HepG2 (cell line): ENCODE results near the gene HYAL1. TPM values are rescaled to one million over a fixed set of nuclear protein-coding genes. Genes with fewer than 3 reads are reported as not detected.
A peak's percentile ranks its signal among the peaks of the same experiment; 100 is the strongest.

ENCODE experiments used
- AHDC1 ChIP-seq: sonication (generic); formaldehyde crosslinking; IDR thresholded peaks from 2 replicates; pipeline ENCODE4 v1.5.1; 2020; ENCODE audit warnings: mild to moderate bottlenecking, missing genetic modification reagents, borderline replicate concordance
- GATAD1 ChIP-seq: IDR thresholded peaks from 2 replicates; pipeline ENCODE4 v1.6.1; 2016; ENCODE audit warnings: missing genetic modification reagents, missing compliant biosample characterization
- HCFC1 ChIP-seq: fragments of 150-350 bp; IDR thresholded peaks from 2 replicates; pipeline ENCODE4 v1.6.1; 2014; ENCODE audit warnings: low read depth, low read length
- HMGXB4 ChIP-seq, 2 experiments: sonication (generic) in 1 of 2; formaldehyde crosslinking in 1 of 2; IDR thresholded peaks; 2 replicates each; pipeline versions ENCODE4 v1.4.0 to v1.6.1; 2018 to 2020; ENCODE audit warnings: missing genetic modification reagents in 2 of 2, borderline replicate concordance in 1 of 2, low read depth in 1 of 2, mild to moderate bottlenecking in 1 of 2, missing biosample characterization in 1 of 2
- HOXA7 ChIP-seq: sonication (generic); formaldehyde crosslinking; IDR thresholded peaks from 2 replicates; pipeline ENCODE4 v1.8.1; 2022; ENCODE audit warnings: mild to moderate bottlenecking, missing genetic modification reagents, moderate library complexity
- KLF15 ChIP-seq: sonication (generic); formaldehyde crosslinking; IDR thresholded peaks from 2 replicates; pipeline ENCODE4 v1.8.1; 2023; ENCODE audit warnings: borderline replicate concordance, mild to moderate bottlenecking, inconsistent platforms, missing genetic modification reagents, mixed read lengths
- MXD4 ChIP-seq: IDR thresholded peaks from 2 replicates; pipeline ENCODE4 v1.6.1; 2016; ENCODE audit warnings: mild to moderate bottlenecking, missing biosample characterization, missing genetic modification reagents
- MYC ChIP-seq: sonication (generic); formaldehyde crosslinking; IDR thresholded peaks from 2 replicates; pipeline ENCODE4 v1.9.0; 2021; ENCODE audit warnings: missing genetic modification reagents, borderline replicate concordance
- RBAK ChIP-seq: sonication (generic); formaldehyde crosslinking; IDR thresholded peaks from 2 replicates; pipeline ENCODE4 v1.5.1; 2020; ENCODE audit warnings: mild to moderate bottlenecking, missing genetic modification reagents
- YEATS4 ChIP-seq: sonication (generic); formaldehyde crosslinking; IDR thresholded peaks from 2 replicates; pipeline ENCODE4 v1.4.0; 2020; ENCODE audit warnings: missing genetic modification reagents, borderline replicate concordance
- ZMAT5 ChIP-seq: sonication (generic); formaldehyde crosslinking; IDR thresholded peaks from 2 replicates; pipeline ENCODE4 v1.5.0; 2020; ENCODE audit warnings: mild to moderate bottlenecking, low read depth, missing genetic modification reagents, borderline replicate concordance
- ZNF10 ChIP-seq: sonication (generic); formaldehyde crosslinking; IDR thresholded peaks from 2 replicates; pipeline ENCODE4 v1.4.0; 2020; ENCODE audit warnings: mild to moderate bottlenecking, low read depth, missing genetic modification reagents, borderline replicate concordance
- ZNF607 ChIP-seq: sonication (generic); formaldehyde crosslinking; IDR thresholded peaks from 2 replicates; pipeline ENCODE4 v1.5.1; 2020; ENCODE audit warnings: missing genetic modification reagents, mild to moderate bottlenecking, borderline replicate concordance
- ZNF660 ChIP-seq: sonication (generic); formaldehyde crosslinking; IDR thresholded peaks from 2 replicates; pipeline ENCODE4 v1.5.1; 2020; ENCODE audit warnings: mild to moderate bottlenecking, low read depth, missing genetic modification reagents, borderline replicate concordance
- ZNF746 ChIP-seq: sonication (generic); formaldehyde crosslinking; IDR thresholded peaks from 2 replicates; pipeline ENCODE4 v1.8.0; 2022; ENCODE audit warnings: mild to moderate bottlenecking, missing genetic modification reagents
- ZNF800 ChIP-seq: sonication (generic); formaldehyde crosslinking; IDR thresholded peaks from 2 replicates; pipeline ENCODE4 v1.4.0; 2020; ENCODE audit warnings: missing genetic modification reagents
- polyA plus RNA-seq, 8 experiments: library from polyadenylated mRNA; depleted of rRNA in 3 of 8; stranded (reverse) in 7 of 8; unstranded in 1 of 8; fragments of >200 nt; fragmentation: Illumina TruSeq in 4 of 8; extraction: Trizol in 4 of 8; gene quantifications; 2 replicates each; pipeline versions ENCODE4 v1.2.1 to v1.2.3, GENCODE V29; 2011 to 2016; ENCODE audit warnings: low read depth in 4 of 8, missing spikeins in 1 of 8, mixed read lengths in 1 of 8; ENCODE audit not compliant: insufficient read depth in 1 of 8
- total RNA-seq, 5 experiments: library from RNA; depleted of rRNA; stranded (reverse); fragments of >200 nt; fragmentation: Illumina TruSeq; extraction: Trizol; gene quantifications; 2 replicates each; pipeline ENCODE4 v1.2.3, GENCODE V29; 2016; ENCODE audit warnings: low read depth in 1 of 5
- TF ChIP-seq, protein P1 (sequence below): sonication (generic); IDR thresholded peaks from 2 replicates; pipeline ENCODE4 v1.6.1; 2016; ENCODE audit warnings: low read depth, borderline replicate concordance

Gene HYAL1
- total and polyA plus RNA-seq, 2 of the 13 experiments (the other 11 are each of a cell fraction or from before 2014, with no cell fraction given): 76.5 to 193 TPM

DNA sequence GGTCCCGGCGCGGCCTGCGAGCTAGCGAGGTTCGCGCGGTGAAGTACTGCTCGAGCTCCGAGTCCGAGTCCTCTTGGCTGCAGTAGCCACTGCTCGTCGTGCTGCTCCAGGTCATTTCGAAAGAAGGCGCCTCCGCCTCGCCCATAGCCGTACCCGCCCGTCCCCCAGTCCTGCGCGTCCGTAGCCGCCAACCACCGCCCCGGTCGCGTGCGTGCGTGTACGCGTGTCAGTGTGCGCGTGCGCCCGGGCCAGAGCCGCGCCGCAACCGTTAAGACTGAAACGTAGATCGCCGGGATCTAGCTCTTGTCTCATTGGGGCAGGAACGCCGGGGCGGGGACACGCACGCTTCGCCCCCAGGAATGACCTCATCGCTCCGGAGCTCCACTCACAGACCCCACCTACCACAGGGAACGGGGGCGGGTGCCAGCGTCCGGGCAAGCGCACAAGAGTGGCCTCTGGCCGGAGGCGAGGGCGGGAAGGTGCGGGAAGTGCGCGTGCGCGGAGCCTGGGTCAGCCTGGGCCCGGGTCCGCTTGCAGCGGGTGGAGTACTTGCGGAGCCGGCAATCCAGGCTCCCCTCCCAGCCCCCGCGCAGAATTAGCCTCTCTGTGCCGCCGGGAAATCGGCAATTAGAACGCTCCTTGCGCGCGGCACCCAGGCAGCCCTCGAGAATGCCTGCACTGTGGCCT is 33.9 kb upstream of the HYAL1 start (continued):
- TF ChIP-seq AHDC1 (CRISPR knock-in tag) (0 out of 2 replicates have a peak, but pooled peaks have one; percentile 9), MXD4 (CRISPR knock-in tag) (peak; percentile 93), ZNF800 (CRISPR knock-in tag) (peak; percentile 64), YEATS4 (peak; percentile 97), HCFC1 (peak; percentile 26; the same call in 1 of the 2 replicates), ZNF10 (CRISPR knock-in tag) (no peak), MYC (CRISPR knock-in tag) (peak; percentile 97), ZMAT5 (no peak), RBAK (CRISPR knock-in tag) (no peak), KLF15 (CRISPR knock-in tag) (no peak), HOXA7 (CRISPR knock-in tag) (peak; percentile 86; the same call in 1 of the 2 replicates), ZNF746 (CRISPR knock-in tag) (peak; percentile 40; the same call in 1 of the 2 replicates), ZNF660 (CRISPR knock-in tag) (no peak), GATAD1 (peak; percentile 86), ZNF607 (CRISPR knock-in tag) (peak; percentile 78), HMGXB4 (CRISPR knock-in tag; IDR thresholded peaks at IDR 0.05; ENCODE audit: borderline replicate concordance in 1 of 2, low read depth in 1 of 2) (peak; percentile 79 to 89; a peak in 3 of 4 replicates)
- TF ChIP-seq, protein P1, sequence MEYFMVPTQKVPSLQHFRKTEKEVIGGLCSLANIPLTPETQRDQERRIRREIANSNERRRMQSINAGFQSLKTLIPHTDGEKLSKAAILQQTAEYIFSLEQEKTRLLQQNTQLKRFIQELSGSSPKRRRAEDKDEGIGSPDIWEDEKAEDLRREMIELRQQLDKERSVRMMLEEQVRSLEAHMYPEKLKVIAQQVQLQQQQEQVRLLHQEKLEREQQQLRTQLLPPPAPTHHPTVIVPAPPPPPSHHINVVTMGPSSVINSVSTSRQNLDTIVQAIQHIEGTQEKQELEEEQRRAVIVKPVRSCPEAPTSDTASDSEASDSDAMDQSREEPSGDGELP: no peak
